GM12874 (cell line): ENCODE measurements around the gene ANTKMT.

ENCODE experiments used
- TF ChIP-seq, protein P1 (sequence below): IDR thresholded peaks from 2 replicates; pipeline ENCODE4 v1.5.1; 2011; ENCODE audit warnings: low read depth, mild to moderate bottlenecking, control low read depth, low read length, moderate library complexity; ENCODE audit not compliant: insufficient read depth

The ANTKMT gene

GRCh38 chr16:751152-752006 lies 30.4 kb downstream of the ANTKMT start:
- TF ChIP-seq, protein P1, sequence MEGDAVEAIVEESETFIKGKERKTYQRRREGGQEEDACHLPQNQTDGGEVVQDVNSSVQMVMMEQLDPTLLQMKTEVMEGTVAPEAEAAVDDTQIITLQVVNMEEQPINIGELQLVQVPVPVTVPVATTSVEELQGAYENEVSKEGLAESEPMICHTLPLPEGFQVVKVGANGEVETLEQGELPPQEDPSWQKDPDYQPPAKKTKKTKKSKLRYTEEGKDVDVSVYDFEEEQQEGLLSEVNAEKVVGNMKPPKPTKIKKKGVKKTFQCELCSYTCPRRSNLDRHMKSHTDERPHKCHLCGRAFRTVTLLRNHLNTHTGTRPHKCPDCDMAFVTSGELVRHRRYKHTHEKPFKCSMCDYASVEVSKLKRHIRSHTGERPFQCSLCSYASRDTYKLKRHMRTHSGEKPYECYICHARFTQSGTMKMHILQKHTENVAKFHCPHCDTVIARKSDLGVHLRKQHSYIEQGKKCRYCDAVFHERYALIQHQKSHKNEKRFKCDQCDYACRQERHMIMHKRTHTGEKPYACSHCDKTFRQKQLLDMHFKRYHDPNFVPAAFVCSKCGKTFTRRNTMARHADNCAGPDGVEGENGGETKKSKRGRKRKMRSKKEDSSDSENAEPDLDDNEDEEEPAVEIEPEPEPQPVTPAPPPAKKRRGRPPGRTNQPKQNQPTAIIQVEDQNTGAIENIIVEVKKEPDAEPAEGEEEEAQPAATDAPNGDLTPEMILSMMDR, result no peak

DNA sequence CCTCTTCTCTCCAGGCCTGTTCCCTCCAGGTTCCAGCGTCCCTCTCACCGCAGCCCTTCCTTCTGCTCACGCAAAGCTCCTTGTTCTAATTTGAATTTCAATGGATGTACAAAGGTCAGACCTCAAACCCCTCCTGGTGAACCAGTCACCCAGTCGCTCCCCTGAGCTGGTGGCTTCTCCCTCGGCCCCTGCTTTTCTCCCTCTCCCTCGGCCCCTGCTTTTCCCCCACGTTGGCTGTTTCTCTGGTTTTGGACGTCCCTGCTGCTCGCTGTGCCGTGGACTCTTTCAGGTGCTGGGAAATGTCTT lies 31.0 kb downstream of the ANTKMT start:
- TF ChIP-seq, protein P1, result no peak

GRCh38 chr16:754656-755055 lies 33.7 kb downstream of the ANTKMT start:
- TF ChIP-seq, protein P1, result no peak

- TF ChIP-seq, protein P1, result no peak
These were observed 35.5 kb downstream of the ANTKMT start for GRCh38 chr16:756428-756827.

- TF ChIP-seq, protein P1, result no peak
These were observed 38.4 kb downstream of the ANTKMT start for GRCh38 chr16:759110-759910.

DNA sequence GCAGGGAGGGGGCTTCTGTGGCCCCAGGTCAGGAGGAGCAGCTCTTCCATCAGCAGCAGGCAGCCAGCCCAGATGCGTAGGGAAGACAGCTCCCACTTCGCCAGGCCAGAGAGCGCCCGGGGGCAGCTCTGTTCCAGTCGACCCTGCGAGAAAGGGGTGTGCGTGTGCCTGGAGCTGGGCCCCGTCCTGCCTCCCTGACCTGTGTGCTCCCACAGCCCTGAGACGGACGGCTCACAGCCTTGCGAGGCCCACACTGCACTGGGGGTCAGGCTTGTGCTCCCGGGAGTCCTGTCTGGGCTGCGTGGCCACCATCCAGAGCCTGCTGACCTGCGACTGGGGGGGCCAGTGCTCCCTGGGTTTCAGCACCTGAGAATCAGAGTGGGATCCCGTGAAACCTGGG lies 39.1 kb downstream of the ANTKMT start:
- TF ChIP-seq, protein P1, result no peak

DNA sequence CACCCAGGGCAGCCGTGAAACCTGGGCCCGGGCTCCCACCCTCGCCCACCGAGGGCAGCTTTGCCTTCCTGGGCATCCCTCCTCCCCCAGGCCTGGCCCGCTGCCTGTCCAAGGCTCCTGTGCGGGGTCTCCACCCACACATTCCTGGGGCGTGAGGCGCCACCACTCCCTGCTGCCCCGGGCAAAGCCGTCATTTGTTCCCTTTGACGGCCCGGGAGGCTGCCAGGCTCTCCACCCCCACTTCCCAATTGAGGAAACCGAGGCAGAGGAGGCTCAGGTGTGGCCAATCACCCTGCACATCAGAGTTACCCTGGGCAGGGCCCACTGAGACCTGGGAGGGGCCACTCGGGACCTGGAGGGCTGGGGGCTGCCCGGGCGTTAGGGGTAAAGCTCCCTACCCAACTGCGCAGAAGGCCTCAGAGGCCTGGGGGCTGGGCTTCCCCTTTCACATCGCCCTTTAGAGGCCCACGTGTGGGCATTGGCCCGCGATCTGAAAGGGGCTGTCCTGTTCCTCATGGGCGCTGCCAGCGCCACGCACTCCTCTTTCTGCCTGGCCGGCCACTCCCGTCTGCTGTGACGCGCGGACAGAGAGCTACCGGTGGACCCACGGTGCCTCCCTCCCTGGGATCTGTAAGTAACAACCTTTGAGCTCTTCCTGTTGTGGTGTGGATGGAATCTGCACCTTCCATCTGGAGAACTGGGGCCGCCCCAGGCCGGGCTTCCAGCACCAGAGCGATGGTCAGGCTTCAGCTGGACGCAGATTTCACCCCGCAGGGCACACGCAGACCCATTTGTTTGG lies 39.8 kb downstream of the ANTKMT start, which contains the start of gene MSLN:
Gene MSLN (plus strand): TSS at position 190 of the 799 bp plus-strand sequence. CDS start 1,947 bp downstream, outside the sequence.
- TF ChIP-seq, protein P1, result no peak
